GM15510 (cell line): ENCODE measurements around the gene BRMS1.

Experiments used
- POLR2A ChIP-seq: IDR thresholded peaks from 3 replicates; pipeline ENCODE4 v1.6.1; 2011; ENCODE audit warnings: borderline replicate concordance; ENCODE audit not compliant: insufficient read length; ENCODE audit errors: extremely low read depth

BRMS1 gene

DNA sequence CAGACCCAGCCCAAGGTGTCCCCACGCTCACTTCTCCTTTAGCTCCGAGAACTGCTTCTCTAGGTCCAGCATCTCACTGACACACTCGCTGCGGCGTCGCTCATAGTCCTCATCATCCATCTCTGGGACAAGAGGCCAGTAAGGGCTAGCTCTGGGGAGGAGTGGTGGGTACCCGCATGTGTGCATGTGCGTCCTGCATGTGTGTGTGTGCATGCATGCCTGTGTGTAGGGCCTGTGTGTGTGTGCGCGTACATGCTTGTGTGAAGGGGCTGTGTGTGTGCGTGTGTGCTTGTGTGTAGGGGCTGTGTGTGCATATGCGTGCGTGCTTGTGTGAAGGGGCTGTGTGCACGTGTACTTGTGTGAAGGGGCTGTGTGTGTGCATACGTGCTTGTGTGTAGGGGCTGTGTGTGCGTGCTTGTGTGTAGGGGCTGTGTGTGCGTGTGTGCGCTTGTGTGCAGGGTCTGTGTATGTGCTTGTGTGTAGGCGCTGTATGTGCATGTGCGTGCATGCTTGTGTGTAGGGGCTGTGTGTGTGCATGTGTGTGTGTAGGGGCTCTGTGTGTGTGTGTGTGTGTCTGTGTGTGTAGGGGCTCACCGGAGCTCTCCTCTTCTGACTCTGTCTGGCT, 3.3 kb downstream of the BRMS1 start:
- no peak for TF ChIP-seq POLR2A

DNA sequence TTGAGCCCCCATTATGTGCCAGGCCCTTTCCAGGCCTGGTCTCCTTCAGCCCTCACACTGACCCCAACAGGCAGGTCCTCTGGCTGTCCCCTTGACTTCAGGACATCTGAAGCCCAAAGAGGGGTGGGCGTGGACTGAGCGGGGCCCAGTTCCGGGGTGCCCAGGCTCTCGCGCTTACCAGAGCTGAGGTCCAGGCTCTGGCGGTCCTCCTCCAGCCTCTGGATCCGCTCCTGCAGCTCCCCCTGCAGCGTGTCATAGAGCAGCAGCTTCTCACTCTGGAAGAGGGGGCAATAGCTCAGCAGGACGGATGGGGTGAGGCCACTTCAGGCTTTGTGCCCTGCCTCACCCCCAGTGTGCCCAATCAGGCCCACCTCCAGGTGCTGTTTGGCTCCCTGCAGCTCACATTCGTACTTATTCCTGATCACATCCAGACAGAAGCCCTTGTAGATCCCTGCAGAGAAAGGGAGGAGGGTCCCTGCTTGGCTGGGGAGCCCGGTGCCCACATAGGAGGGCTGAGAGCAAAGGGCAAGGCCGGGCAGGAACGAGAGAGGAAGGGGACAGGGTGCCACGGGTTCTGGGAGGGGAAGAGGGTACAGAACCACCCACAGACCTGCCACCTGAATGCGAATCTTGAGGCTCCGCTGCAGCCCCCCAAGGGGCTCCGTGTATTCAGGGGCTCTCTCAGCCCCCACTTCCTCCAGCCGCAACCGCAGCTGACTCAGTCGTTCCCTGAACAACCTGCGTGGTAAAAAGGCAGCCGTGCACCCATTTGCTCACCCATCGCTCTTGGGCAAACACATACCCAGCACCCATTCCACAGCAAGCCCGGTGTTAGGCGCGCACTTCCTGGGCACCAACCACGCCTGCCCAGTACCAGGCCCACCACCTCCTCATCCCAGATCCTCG, 4.1 kb downstream of the BRMS1 start:
- no peak for TF ChIP-seq POLR2A

DNA sequence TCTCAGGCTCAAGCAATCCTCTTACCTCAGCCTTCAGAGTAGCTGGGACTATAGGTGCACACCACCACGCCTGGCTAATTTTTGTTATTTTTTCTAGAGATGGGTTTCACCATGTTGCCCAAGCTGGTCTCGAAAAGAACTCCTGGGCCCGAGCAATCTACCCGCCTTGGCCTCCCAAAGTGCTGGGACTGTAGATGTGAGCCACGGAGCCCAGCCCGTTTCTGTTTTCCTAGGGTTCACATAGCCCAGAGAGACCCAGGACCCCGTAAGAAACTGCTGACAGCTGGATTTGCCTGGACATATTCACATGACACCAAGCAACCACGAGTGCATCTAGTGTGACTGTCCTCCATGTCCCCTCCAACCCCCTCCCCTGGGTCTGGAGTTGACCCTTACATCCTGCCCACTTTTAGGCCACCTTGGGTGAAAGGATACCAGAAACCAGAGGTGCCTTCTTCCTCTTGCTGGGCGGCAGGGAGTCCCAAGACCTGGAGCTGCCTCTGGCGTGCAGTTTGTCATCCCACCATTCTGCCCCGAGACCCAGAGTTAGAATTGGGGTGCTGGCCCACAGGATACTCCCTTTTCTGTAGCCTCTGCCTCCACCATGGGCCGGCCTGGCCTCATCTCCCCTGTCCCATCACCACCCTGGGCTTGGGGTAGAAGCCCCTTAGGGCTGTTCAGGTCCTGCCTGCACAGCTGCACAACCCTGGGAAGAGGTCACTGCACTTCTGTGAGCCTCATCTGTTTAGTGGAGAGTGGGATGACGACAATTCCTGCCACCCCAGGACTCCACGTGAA, 5.0 kb downstream of the BRMS1 start:
- TF ChIP-seq POLR2A = no peak

DNA sequence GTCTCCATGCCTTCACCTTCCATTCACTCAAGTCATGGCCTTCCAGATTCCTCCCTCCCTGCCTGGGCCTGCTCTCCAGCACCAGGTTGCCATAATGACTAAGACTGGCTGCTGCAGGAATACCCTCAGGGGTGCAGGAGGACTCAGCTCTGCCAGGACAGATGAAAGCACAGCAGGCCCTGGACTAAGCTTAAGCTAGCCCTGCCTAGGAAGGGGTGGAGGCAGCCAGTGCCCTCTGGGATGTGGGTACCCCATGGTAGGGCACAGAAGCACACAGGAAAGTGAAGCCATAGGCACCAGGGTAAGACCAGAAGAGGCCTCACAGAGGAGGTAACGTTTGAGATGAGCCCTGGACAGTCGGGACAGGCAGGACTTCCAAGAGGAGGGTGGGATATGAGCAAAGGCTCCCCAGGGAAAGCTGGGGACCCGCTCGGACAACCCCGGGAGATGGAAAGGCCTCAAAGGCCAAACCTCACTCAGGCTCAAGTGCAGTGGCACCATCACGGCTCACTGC, 5.7 kb downstream of the BRMS1 start:
- no peak for TF ChIP-seq POLR2A

DNA sequence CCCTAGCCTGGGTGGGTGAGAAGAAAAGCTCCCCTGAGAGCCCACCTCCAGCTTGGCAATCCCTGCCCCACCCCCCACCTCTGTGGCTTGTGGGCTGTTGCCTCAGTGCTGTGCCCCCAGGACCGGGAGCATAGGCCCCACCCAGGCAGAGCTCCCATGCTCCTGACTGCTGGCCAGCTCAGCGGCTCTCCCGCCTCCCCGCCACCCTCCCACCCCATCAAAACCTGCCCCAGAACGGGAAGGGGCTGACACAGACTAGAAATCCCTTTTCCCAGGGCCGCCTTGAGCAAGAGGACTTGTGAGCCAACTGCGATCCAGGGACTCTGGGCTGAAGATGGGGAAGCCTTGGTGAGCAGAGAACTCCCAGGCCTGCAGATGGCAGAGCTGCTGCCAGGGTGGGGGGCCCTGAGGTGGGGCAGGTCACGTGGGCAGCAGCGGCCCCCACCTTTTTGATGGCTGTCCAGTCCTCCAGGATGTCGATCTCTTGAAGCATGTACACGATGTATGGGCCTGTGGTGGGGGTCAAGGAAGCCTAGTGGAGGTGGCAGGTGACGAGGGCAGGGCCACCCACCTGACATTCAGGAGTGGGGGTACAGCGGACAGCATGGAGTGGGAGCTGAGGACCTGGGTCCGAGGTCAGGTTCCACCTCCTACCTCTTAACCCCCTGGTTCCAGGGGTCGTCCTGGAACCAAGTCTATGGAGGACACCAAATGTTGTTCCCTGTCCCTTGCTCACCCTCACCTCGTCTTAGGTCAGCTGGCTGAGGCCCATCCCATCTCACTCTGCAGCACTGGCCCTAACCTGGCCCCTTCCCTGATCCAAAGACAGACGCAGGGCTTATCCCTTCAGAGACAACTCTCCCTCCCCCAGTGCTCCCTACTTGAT, 6.4 kb downstream of the BRMS1 start:
- TF ChIP-seq POLR2A = no peak

DNA sequence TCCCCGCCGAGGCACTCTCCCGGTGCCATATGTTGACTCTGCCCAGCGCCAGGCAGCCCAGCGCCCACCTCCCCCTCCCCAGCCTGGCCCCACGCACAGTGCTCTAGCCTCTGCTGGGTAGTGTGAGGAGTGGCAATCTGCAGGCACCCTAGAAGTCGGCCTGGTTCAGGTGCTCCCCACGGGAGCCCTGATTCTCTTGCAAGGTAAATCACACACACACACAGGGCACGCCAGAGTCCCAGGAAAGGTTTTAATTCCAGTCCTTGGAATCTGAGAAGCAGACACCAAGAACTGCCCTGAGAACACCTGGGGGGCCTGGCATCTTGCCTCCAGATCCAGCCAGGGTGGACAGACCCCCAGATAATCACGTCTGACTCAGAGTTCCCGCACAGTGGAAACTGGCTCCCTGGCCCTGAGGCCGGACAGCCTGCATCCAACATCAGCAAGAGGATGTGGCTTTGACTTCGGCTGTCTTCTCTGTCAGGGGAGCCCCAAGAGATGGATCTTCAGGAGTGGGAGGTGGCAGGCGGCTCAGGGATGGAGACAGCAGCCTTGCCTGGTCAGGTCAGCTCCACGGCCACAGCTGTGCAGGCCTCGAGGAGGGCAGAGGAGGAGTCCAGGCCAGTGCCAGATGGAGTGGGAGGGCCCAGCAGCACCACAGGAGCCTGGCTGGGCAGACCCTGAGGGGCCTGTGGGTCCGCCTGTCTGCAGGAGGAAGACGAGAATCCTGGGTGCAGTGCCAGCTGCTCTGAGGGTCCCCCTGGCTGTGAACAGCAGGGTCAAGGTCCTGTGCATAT, 7.6 kb downstream of the BRMS1 start:
- no peak for TF ChIP-seq POLR2A

DNA sequence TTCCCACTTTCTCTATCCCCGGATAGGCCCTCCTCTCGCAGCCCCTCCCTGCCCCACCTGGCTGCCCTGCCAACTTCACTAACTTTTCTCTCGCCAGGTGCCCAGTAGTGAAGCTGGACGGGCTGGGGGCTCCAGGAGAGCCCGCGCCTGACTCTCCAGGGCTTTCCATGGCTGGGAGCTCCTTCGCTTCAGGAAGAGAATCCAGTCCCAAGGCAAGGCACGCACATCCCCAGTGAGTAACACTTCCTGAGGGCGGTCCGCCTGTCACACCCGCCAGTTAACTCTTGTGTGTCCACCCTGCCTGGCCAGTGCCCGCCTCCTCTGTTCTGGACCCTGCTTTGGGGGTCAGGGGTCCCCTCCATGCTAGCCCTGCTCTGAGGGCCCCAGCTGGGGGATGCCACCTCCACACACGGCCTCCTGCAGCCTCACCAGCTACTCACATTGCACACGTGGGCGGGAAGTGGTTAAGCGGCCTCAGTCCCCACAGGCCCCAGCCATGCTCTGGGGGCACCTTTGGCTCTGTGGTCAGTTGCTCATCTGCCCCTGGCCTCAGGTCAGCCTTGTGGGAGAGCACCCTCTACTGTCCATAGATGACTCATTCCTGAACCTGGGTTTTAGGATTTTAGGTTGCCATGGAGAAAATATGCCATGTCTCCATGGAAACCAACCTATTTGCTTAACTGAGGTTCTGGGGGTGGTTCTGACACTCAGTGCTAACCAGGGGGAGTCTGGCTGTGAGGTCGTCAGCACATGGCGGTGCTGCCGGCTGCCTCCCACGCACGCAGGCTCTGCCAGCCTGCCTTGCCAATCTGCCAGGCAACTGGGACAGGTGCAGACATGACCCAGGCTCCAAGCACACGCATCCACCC, 8.4 kb downstream of the BRMS1 start, which contains the start of gene RIN1:
Gene RIN1 (minus strand): TSS at position 201 of the 869 bp plus-strand sequence. CDS start 32 bp downstream, at position 169.
- TF ChIP-seq POLR2A = no peak

DNA sequence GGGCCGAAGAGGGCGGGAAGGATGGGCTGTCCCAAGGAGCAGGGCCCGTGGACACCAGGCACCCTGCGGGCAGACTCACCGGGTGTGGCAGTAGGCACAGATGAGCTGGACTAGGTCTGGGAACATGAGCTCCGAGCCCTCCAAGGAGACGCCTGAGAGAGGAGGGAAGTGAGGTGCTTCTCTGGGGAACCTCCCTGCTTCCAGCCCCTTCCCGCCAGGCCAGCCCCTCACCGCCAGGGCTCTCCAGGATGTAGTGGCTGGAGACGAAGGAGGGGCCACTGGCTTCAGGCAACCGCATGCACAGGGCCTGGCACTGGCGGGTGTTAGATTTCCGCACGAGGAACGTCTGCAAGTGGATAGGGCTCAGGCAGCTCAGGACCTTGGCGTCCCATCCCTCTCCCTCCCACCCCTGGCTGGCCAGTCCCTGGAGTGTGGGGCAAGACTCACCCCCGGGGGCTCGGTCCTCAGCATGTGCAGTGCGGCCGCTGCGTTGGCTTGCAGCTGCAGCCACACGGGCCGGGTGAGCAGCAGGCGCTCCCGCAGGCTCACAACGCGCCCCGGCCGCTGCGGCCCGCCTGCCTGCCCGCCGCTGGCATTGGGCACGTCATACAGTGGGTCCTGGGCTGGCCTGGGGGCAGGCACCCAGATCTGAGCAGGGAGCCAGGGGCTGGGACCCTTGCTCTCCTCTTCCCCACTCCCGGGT, 9.2 kb downstream of the BRMS1 start:
- no peak for TF ChIP-seq POLR2A

DNA sequence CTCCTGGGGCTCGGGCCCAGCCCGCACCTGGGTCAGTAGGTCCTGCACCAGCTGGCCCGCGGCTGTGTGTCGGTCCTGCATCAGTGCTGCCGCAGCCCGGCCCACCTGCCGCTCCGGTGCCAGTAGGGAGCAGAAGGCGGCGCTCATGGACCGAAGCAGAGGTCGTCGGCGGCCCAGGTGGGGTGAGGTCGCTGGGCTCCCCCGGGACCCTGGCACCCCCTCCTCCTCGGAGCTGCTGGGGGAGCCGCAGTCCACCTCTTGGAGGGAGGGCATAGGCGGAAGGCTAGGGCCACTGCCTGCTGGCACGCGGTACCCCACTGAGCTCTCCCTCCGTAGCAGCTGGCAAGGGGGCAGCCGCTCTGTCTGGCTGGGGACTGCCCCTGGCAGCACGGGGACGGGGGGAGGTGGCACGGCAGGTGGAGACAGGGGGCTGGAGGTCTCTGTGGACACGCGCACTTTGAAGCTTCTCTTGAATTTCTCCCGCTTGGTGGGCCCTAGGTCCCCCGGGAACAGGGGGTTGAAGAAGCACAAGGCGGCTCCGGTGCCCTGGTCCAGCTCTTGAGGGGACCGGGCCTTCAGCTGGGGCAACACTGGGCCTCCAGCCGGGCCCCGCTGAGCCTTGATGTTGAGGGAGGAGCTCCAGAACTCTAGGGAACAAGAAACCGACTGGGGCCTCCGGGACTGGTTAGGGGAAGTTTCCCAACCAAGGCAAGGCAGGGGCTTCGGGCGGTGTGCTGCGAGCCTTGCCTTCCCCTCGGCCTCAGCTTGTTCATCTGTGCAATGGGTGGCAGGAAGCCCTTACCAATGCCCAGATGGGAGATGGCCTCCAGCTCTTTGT, 10.1 kb downstream of the BRMS1 start:
- no peak for TF ChIP-seq POLR2A

DNA sequence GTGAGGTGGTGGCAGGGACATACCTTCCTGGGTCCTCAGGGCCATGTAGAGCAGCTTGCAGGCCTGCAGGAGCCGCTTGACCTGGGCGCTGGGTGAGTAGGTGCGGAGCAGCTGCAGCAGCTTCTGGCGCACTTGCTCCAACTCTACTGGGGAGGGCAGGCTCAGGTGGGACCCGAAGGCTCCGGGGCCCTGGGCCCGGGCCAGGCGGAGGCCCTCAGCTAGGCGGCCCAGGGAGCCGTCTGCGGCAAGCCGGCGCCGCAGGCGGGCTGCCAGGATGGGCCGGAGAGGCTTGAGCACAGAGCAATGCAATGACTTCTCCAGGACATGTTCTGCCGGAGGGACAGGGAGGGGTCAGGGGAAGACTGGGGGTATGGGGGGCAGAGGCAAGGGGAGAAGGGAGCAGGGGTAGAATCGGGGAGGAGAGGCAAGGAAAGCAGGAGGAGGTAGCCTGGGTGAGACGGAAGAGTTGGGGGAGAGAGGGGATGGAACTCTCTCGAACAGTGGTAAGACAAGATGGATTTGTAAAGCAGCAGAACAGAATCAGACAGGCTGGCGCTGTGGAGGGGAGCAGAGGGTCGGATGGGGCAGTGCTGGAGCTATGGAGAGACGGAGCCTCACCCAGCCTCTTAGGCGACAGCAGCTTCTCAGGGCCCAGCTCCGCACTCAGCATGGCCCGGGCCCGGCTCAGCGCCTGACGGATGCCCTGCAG, 10.9 kb downstream of the BRMS1 start:
- no peak for TF ChIP-seq POLR2A
